ENCODE results near the gene SFT2D2.

The SFT2D2 gene

GRCh38 chr1:168265596-168265995 is 39.8 kb downstream of the SFT2D2 start:
- DNase-seq (ENCODE audit: low spot score) = no peak

GRCh38 chr1:168266644-168267186 is 40.9 kb downstream of the SFT2D2 start:
- DNase-seq (ENCODE audit: low spot score) = no peak

- DNase-seq (ENCODE audit: low spot score) = no peak
These were observed 45.8 kb downstream of the SFT2D2 start for GRCh38 chr1:168271636-168272035.

- no peak for DNase-seq (ENCODE audit: low spot score)
These were observed 47.8 kb downstream of the SFT2D2 start for GRCh38 chr1:168273575-168273974.

- no peak for DNase-seq (ENCODE audit: low spot score)
These were observed 53.4 kb downstream of the SFT2D2 start for GRCh38 chr1:168279253-168279652.

GRCh38 chr1:168280296-168280927 is 54.6 kb downstream of the SFT2D2 start, which contains the start of gene TBX19:
Gene TBX19 (plus strand): TSS chr1:168280877. CDS start chr1:168281091, 214 bp downstream.
- DNase-seq (ENCODE audit: low spot score) = no peak

GRCh38 chr1:168281603-168282325 is 56.0 kb downstream of the SFT2D2 start:
- no peak for DNase-seq (ENCODE audit: low spot score)

GRCh38 chr1:168285521-168285790 is 59.7 kb downstream of the SFT2D2 start:
- DNase-seq (ENCODE audit: low spot score) = no peak

GRCh38 chr1:168285971-168286927 is 60.4 kb downstream of the SFT2D2 start:
- DNase-seq (ENCODE audit: low spot score) = no peak

GRCh38 chr1:168287237-168287664 is 61.4 kb downstream of the SFT2D2 start:
- DNase-seq (ENCODE audit: low spot score) = no peak

- DNase-seq (ENCODE audit: low spot score) = no peak
These were observed 62.7 kb downstream of the SFT2D2 start for GRCh38 chr1:168288311-168289052.

- DNase-seq (ENCODE audit: low spot score) = no peak
These were observed 65.5 kb downstream of the SFT2D2 start for GRCh38 chr1:168291222-168291837.

GRCh38 chr1:168293356-168293755 is 67.6 kb downstream of the SFT2D2 start:
- no peak for DNase-seq (ENCODE audit: low spot score)

GRCh38 chr1:168295411-168296114 is 69.8 kb downstream of the SFT2D2 start:
- no peak for DNase-seq (ENCODE audit: low spot score)

GRCh38 chr1:168297019-168297730 is 71.4 kb downstream of the SFT2D2 start:
- DNase-seq (ENCODE audit: low spot score) = no peak

GRCh38 chr1:168298446-168298845 is 72.6 kb downstream of the SFT2D2 start:
- DNase-seq (ENCODE audit: low spot score) = no peak

- DNase-seq (ENCODE audit: low spot score) = no peak
These were observed 74.8 kb downstream of the SFT2D2 start for GRCh38 chr1:168300626-168301025.

GRCh38 chr1:168301664-168302320 is 76.0 kb downstream of the SFT2D2 start:
- no peak for DNase-seq (ENCODE audit: low spot score)

Data from globus pallidus (tissue), 1 donor.